Adipose tissue (tissue), 3 donors: ENCODE results near the gene MEP1A. TPM values are rescaled to one million over a fixed set of nuclear protein-coding genes. Genes with fewer than 3 reads are reported as not detected.

Source experiments
- H3K27ac ChIP-seq: one replicate; pipeline ENCODE4 v1.5.1; 2013; ENCODE audit warnings: low read depth, low read length
- WGBS, 3 donors: extraction: QIAGEN DNeasy Blood & Tissue Kit; methylation state at CpG; one replicate each; pipeline ENCODE4 v1.1.7; 2013; 5-methylcytosine and 5-hydroxymethylcytosine counted together
- polyA plus RNA-seq, 3 donors: library from polyadenylated mRNA; stranded (reverse); fragments of 200-250 nt; gene quantifications; one replicate each; pipeline ENCODE4 v1.2.3, GENCODE V29; 2013
- donor health status: healthy with polysubstance abuse.
- donor health status: Bipolar disorder and iron deficiency.
- donor health status: healthy.

Gene MEP1A
- polyA plus RNA-seq, 3 donors, result 0.05 to 0.09 TPM; not detected in 1

- H3K27ac ChIP-seq, result no peak overlapping the region
- 87 to 94% (median 94%) methylated on average over 2 of the region's 2 CpGs for WGBS, 3 donors
These were observed 72.0 kb downstream of the MEP1A start for GRCh38 chr6:46865221-46865620.

GRCh38 chr6:46867411-46867810, 74.2 kb downstream of the MEP1A start:
- H3K27ac ChIP-seq, result no peak overlapping the region
- WGBS, 3 donors, result 76 to 91% (median 87%) methylated on average over 5 of the region's 5 CpGs

- WGBS, 3 donors, result 30 to 47% (median 34%) methylated on average over 4 of the region's 4 CpGs
- no peak overlapping the region for H3K27ac ChIP-seq
These were observed 82.9 kb downstream of the MEP1A start for GRCh38 chr6:46876126-46876525.

- no peak overlapping the region for H3K27ac ChIP-seq
- WGBS, 3 donors, result 82 to 96% (median 91%) methylated on average over 5 of the region's 5 CpGs
These were observed 85.8 kb downstream of the MEP1A start for GRCh38 chr6:46879003-46879402.

- WGBS, 3 donors, result 79 to 98% (median 88%) methylated on average over 2 of the region's 2 CpGs
- no peak overlapping the region for H3K27ac ChIP-seq
These were observed 89.5 kb downstream of the MEP1A start for GRCh38 chr6:46882645-46883044.

- no peak overlapping the region for H3K27ac ChIP-seq
- 61 to 77% (median 62%) methylated on average over 3 of the region's 3 CpGs for WGBS, 3 donors
These were observed 94.8 kb downstream of the MEP1A start for GRCh38 chr6:46888031-46888430.

GRCh38 chr6:46888578-46888977, 95.4 kb downstream of the MEP1A start:
- 77 to 88% (median 79%) methylated on average over 4 of the region's 4 CpGs for WGBS, 3 donors
- H3K27ac ChIP-seq, result no peak overlapping the region

Other genes with a start within 250 kb of the MEP1A start
- gene CYP39A1, start 140.6 kb upstream of the MEP1A start, polyA plus RNA-seq, result 1 to 10 TPM; 1.7 to 4.9 (median 4.8) TPM
- 10 to 100 TPM in 1 of 3 donors, 1 to 10 TPM in 2; 8.2 to 11.0 (median 9.7) TPM for gene SLC25A27, start 140.4 kb upstream of the MEP1A start, polyA plus RNA-seq
- gene TDRD6, start 105.5 kb upstream of the MEP1A start, polyA plus RNA-seq, result under 1 TPM; 0.07 to 0.34 (median 0.07) TPM
- gene PLA2G7, start 58.0 kb upstream of the MEP1A start, polyA plus RNA-seq, result under 1 TPM; 0.25 to 0.74 (median 0.34) TPM
- not detected for gene ANKRD66, start 46.5 kb upstream of the MEP1A start, polyA plus RNA-seq
- 10 to 100 TPM in 2 of 3 donors, 1 to 10 TPM in 1; 5.8 to 47.7 (median 21.3) TPM for gene ADGRF5, start 128.5 kb downstream of the MEP1A start, polyA plus RNA-seq
- under 1 TPM; 0.13 to 0.22 (median 0.16) TPM for gene ADGRF1, start 248.9 kb downstream of the MEP1A start, polyA plus RNA-seq